Measurements from ENCODE around the gene FKBP2.

FKBP2 gene

GRCh38 chr11:64264371-64264852, 23.5 kb downstream of the FKBP2 start:
- DNase-seq (ENCODE audit: low read depth): no peak

DNA sequence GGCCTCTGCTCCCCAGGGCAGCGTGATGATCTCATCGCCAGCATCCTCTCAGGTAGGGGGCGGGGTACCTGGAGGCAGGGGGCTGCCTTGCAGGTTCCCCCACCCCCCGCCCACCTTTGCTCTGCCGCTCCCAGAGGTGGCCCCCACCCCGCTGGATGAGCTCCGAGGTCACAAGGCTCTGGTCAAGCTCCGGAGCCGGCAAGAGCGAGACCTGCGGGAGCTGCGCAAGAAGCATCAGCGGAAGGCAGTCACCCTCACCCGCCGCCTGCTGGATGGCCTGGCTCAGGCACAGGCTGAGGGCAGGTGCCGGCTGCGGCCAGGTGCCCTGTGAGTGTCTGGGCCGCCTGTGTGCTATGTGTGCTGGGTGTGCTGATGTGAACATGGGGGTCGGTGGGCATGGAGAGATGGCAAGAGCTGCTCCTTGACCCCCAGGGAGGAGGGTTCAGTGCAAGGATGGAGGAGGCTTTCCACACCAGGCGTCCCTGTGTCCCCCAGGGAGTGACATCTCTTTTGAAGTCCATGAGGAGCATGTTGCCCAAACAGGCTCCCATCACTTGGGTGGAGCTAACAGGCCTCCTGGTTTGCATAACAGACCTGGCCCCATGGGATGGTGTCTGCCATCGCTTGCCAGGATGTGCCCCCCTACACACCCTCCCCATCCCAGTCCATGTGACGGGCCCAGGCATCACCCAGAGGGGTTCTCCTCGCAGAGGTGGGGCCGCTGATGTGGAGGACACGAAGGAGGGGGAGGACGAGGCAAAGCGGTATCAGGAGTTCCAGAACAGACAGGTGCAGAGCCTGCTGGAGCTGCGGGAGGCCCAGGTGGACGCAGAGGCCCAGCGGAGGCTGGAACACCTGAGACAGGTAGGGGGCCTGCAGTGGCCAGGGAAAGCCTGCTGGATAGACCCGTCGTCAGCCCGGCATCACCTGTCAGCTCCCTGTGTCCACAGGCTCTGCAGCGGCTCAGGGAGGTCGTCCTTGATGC, 24.6 kb downstream of the FKBP2 start:
- no peak for DNase-seq (ENCODE audit: low read depth)

DNA sequence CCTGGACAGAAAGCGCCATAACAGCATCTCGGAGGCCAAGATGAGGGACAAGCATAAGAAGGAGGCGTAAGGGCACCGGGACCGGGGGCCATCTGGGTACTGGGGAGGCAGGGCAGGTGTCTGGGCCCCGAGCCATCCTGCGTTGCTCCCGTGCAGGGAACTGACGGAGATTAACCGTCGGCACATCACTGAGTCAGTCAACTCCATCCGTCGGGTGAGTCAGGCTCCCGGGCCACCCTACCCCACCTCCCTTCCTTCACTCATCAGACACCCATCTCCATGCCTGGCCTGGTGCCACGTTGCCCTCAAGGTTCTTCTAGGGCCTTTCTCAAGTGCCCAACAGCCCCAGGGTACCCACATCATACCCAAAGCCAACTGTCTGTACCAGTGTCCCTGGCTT, 25.4 kb downstream of the FKBP2 start:
- no peak for DNase-seq (ENCODE audit: low read depth)

DNA sequence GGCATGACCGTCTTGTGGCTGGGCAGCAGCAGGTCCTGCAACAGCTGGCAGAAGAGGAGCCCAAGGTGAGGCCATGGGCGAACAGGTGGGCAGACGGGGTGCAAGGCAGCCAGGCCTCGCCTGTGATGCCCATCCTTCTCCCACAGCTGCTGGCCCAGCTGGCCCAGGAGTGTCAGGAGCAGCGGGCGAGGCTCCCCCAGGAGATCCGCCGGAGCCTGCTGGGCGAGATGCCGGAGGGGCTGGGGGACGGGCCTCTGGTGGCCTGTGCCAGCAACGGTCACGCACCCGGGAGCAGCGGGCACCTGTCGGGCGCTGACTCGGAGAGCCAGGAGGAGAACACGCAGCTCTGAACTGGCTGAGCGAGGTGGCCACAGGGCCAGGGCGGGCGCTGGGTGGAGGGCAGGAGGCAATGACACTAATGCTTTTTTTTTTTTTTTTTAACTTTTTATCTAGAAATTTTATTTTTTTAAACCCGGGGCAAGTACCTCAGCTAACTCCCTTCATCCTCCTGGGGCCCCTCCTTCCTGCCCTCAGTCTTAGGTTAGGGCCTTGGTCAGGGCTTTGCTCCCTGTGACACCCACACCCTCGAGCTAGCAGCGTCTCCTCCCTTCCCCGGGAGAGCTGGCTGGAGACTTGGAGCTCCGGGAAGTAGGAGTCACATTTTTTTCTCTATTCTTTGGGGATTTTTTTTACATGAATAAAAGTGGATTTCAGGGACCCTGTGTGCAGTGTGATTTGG, 26.5 kb downstream of the FKBP2 start:
- DNase-seq (ENCODE audit: low read depth): no peak

GRCh38 chr11:64268025-64268892, 27.4 kb downstream of the FKBP2 start:
- DNase-seq (ENCODE audit: low read depth): no peak

- DNase-seq (ENCODE audit: low read depth): no peak
Observed at GRCh38 chr11:64268893-64269539, 28.1 kb downstream of the FKBP2 start.

GRCh38 chr11:64269540-64270220, 28.8 kb downstream of the FKBP2 start:
- DNase-seq (ENCODE audit: low read depth): peak; percentile 98

DNA sequence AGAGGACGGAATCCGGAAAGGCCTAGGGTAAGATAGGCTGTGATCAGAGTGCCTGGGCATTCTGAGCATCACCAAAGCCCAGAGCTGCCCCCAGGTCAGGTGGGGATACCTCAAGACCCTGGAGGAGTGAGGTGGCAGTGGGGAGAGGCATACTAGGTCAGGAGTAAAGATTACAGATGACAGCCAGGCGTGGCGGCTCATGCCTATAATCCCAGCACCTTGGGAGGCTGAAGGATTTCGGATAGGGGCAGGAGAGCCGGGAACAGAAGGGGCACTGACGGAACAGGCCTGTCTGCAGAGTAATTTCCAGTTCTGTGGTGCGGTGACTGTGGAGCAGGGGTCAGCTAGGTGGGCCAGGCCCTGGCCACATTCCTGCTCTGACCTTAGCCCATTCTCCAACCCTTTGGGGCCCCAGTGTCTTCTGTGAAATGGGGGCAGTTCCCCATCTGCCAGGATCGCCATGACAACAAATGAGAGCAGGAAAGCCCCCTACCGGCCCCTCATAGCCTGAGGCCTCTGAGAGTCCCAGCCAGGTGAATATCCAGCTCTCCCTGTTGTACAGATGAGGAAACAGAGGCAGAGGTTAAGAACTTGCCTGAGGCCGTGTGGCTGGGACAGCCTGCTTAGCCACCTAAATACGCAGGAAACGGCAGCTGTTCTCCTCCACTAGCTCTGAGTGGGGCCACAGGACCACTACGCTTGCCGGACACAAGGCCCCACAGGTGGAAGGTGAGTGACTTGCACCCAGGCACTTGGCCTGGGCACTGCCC, 34.3 kb downstream of the FKBP2 start:
- DNase-seq (ENCODE audit: low read depth): no peak

GRCh38 chr11:64275841-64276240, 34.9 kb downstream of the FKBP2 start:
- DNase-seq (ENCODE audit: low read depth): no peak

- DNase-seq (ENCODE audit: low read depth): no peak
Observed at GRCh38 chr11:64276653-64277431, 35.9 kb downstream of the FKBP2 start.

- no peak for DNase-seq (ENCODE audit: low read depth)
Observed at GRCh38 chr11:64278576-64279190, 37.8 kb downstream of the FKBP2 start.

GRCh38 chr11:64281957-64282770, 41.3 kb downstream of the FKBP2 start:
- no peak for DNase-seq (ENCODE audit: low read depth)

GRCh38 chr11:64283092-64283491, 42.2 kb downstream of the FKBP2 start:
- no peak for DNase-seq (ENCODE audit: low read depth)

- peak; percentile 90 for DNase-seq (ENCODE audit: low read depth)
Observed at GRCh38 chr11:64284048-64284961, 43.4 kb downstream of the FKBP2 start, which contains the start of gene BAD. TSS of gene BAD (minus strand) at chr11:64284665. CDS start at chr11:64284368, 297 bp downstream.

DNA sequence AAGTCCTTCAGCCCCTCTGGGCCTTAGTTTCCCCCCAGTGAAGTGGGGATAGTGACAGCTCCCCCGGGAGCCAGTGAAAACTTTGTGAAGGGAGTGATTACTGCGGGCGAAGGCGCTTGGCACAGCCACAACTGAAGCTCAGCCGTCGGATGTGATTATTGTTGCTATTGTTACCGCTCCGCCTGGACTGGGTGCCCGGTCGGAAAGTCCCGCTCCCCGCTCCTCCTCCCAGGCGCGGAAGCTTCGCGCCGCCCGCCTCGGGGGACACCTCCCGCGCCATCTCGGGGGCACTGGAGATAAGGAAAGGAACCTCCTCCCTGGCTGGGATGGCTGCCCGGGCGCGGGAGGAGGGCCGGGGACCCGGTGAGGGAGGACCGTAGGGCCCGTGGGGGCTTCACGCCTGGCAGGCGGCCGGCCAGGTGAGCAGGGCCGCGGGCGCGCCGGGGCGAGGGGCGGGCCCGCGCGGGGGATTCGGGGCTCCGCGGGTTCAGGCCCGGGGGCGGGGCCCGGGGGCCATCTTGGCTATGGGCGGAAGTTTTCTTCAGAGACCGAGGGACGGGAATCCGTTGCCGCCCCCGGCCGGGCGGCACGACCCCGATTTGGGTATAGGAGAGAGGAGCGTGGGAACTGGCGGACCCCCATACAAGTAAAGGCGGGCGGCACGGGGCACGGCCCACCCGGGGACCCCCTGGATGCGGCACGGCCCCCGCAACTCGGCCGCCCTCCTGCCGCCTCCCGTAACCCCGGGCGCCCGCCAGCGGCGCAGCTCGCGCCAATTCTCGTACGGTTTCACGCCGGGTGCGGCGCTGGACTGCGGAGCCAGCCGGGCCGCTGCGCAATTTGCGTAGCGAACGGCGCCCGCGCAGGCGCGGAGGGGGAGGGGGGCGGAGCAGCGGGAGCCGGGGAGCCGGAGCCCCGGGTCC, 44.3 kb downstream of the FKBP2 start, which contains the start of gene GPR137:
GPR137 (plus strand) TSS at position 887 of the 923 bp plus-strand sequence. CDS start 677 bp downstream, outside the sequence.
- peak; percentile 90 for DNase-seq (ENCODE audit: low read depth)
